ENCODE data around the gene MRPL21. TPM values are rescaled to one million over a fixed set of nuclear protein-coding genes. Genes with fewer than 3 reads are reported as not detected.
A peak's percentile ranks its signal among the peaks of the same experiment; 100 is the strongest.

MRPL21 gene
- total and polyA plus RNA-seq, 4 donors = 27.0 to 101 (median 58.3) TPM

DNA sequence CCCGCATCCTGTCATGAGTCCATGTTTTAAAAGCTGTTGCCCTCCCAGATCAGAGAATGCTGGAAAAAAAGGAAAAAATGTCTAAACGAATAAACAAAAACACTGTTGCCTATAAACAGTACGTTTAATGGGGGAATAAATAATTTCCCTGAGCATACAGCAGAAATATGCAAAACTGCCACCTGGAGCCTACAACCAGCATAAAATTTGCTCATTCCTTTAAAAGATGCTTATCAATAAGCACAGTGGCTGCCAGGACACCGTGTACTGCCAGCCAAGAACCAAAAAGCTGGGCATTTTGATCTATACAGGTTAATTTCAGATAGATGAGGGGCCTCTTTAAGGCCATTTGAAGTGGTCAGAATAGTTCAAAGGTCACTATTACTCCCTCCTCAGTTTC is 56.2 kb downstream of the MRPL21 start:
- Histone ChIP-seq H3K4me1 (ENCODE audit: control insufficient read depth in 5 of 5, insufficient read depth in 5 of 5, low read length in 5 of 5) (peaks cover 0 to 23% (median 7%) of the 10 kb centered on the region in 5 donors), H3K36me3 (ENCODE audit: control insufficient read depth in 4 of 4, insufficient read depth in 4 of 4, low read length in 4 of 4) (no peaks in the 10 kb centered on the region), H3K27me3 (ENCODE audit: control insufficient read depth in 3 of 3, insufficient read depth in 3 of 3, low read length in 2 of 3) (peaks cover 0 to 18% (median 0%) of the 10 kb centered on the region in 3 donors), H3K9ac (ENCODE audit: insufficient read depth in 1 of 2, low read length in 2 of 2) (no peak overlapping the region), H3K4me3 (no peak overlapping the region), H3K9me3 (ENCODE audit: control insufficient read depth in 4 of 4, insufficient read depth in 3 of 4, low read length in 3 of 4) (no peaks in the 10 kb centered on the region), H3K27ac (ENCODE audit: low read depth in 1 of 2, low read length in 1 of 2) (no peak overlapping the region)
- 76% methylated on average over 4 of the region's 4 CpGs for WGBS, 2 donors
- TF ChIP-seq, protein P1, sequence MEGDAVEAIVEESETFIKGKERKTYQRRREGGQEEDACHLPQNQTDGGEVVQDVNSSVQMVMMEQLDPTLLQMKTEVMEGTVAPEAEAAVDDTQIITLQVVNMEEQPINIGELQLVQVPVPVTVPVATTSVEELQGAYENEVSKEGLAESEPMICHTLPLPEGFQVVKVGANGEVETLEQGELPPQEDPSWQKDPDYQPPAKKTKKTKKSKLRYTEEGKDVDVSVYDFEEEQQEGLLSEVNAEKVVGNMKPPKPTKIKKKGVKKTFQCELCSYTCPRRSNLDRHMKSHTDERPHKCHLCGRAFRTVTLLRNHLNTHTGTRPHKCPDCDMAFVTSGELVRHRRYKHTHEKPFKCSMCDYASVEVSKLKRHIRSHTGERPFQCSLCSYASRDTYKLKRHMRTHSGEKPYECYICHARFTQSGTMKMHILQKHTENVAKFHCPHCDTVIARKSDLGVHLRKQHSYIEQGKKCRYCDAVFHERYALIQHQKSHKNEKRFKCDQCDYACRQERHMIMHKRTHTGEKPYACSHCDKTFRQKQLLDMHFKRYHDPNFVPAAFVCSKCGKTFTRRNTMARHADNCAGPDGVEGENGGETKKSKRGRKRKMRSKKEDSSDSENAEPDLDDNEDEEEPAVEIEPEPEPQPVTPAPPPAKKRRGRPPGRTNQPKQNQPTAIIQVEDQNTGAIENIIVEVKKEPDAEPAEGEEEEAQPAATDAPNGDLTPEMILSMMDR (IDR thresholded peaks at IDR 0.05; ENCODE audit: control extremely low read depth, extremely low read depth) = no peak
- ATAC-seq (ENCODE audit: insufficient read depth, low FRiP score) (no peak), DNase-seq (no peak)

DNA sequence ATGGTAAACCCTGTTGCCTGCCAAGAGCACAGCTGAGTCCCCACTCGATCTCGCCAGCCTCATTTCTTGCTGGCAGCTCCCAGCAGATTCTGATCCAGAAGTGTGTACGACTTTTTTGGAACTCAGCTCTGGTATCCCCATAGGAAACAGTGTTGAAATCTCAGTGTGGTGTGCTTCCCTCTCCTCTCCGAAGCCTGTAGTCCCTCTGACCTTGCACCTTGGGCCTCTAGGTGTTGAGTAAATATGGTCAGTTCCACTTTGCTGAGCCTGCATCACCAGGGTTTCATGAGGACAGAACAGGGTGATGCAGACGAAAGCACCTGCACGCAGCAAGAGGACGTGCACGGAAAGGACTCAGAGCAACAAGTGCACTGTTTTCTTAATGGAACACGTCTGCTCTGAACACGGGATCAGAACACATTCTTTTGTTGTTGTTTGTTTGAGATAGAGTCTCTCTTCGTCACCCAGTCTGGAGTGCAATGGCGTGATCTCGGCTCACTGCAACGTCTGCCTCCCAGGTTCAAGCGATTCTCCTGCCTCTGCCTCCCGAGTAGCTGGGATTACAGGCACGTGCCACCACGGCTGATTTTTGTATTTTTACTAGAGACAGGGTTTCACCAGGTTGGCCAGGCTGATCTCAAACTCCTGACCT is 58.2 kb downstream of the MRPL21 start:
- H3K27ac ChIP-seq (ENCODE audit: low read depth in 1 of 2, low read length in 1 of 2) = no peak overlapping the region
- no peak overlapping the region for H3K4me3 ChIP-seq
- TF ChIP-seq, protein P1 (IDR thresholded peaks at IDR 0.05; ENCODE audit: control extremely low read depth, extremely low read depth) = no peak
- peak; percentile 43 to 77 (median 69) for DNase-seq
- H3K9ac ChIP-seq (ENCODE audit: insufficient read depth in 1 of 2, low read length in 2 of 2) = no peak overlapping the region
- no peaks in the 10 kb centered on the region for H3K36me3 ChIP-seq (ENCODE audit: control insufficient read depth in 4 of 4, insufficient read depth in 4 of 4, low read length in 4 of 4)
- no peak for ATAC-seq (ENCODE audit: insufficient read depth, low FRiP score)
- H3K9me3 ChIP-seq (ENCODE audit: control insufficient read depth in 4 of 4, insufficient read depth in 3 of 4, low read length in 3 of 4) = no peaks in the 10 kb centered on the region
- peaks cover 0 to 30% (median 8%) of the 10 kb centered on the region in 5 donors for H3K4me1 ChIP-seq (ENCODE audit: control insufficient read depth in 5 of 5, insufficient read depth in 5 of 5, low read length in 5 of 5)
- 67 to 76% methylated on average over 18 of the region's 18 CpGs for WGBS, 2 donors
- H3K27me3 ChIP-seq (ENCODE audit: control insufficient read depth in 3 of 3, insufficient read depth in 3 of 3, low read length in 2 of 3) = peaks cover 0 to 19% (median 0%) of the 10 kb centered on the region in 3 donors

DNA sequence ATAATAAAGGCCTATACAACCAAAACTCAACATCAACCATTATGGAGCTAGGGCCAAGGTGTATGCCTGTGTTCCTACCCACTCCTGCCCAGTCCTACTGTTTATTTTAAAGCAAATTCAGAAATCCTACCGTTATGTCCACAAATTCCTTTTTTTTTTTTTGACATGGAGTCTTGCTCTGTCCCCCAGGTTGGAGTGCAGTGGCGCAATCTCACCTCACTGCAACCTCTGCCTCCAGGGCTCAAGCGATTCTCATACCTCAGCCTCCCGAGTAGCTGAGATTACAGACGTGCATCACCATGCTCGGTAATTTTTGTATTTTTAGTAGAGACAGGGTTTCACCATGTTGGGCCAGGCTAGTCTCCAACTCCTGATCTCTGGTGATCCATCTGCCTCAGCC is 58.8 kb downstream of the MRPL21 start:
- Histone ChIP-seq H3K9me3 (ENCODE audit: control insufficient read depth in 4 of 4, insufficient read depth in 3 of 4, low read length in 3 of 4) (no peaks in the 10 kb centered on the region), H3K9ac (ENCODE audit: insufficient read depth in 1 of 2, low read length in 2 of 2) (no peak overlapping the region), H3K27me3 (ENCODE audit: control insufficient read depth in 3 of 3, insufficient read depth in 3 of 3, low read length in 2 of 3) (peaks cover 0 to 19% (median 0%) of the 10 kb centered on the region in 3 donors), H3K36me3 (ENCODE audit: control insufficient read depth in 4 of 4, insufficient read depth in 4 of 4, low read length in 4 of 4) (no peaks in the 10 kb centered on the region), H3K4me1 (ENCODE audit: control insufficient read depth in 5 of 5, insufficient read depth in 5 of 5, low read length in 5 of 5) (peaks cover 0 to 36% (median 13%) of the 10 kb centered on the region in 5 donors), H3K4me3 (no peak overlapping the region), H3K27ac (ENCODE audit: low read depth in 1 of 2, low read length in 1 of 2) (no peak overlapping the region)
- ATAC-seq (ENCODE audit: insufficient read depth, low FRiP score) (no peak), DNase-seq (no peak)
- TF ChIP-seq, protein P1 (IDR thresholded peaks at IDR 0.05; ENCODE audit: control extremely low read depth, extremely low read depth) = no peak
- 72 to 79% methylated on average over 6 of the region's 6 CpGs for WGBS, 2 donors

Data from lung (tissue), 12 donors.